HG03565 (cell line): Measurements from ENCODE around the gene CDH6.

Source experiments
- ATAC-seq: cut with Tn5 transposase; IDR thresholded peaks from one replicate; pipeline ENCODE4 v1.9.1; 2021; ENCODE audit warnings: mild to moderate bottlenecking, moderate library complexity; ENCODE audit not compliant: unreplicated experiment

The CDH6 gene

DNA sequence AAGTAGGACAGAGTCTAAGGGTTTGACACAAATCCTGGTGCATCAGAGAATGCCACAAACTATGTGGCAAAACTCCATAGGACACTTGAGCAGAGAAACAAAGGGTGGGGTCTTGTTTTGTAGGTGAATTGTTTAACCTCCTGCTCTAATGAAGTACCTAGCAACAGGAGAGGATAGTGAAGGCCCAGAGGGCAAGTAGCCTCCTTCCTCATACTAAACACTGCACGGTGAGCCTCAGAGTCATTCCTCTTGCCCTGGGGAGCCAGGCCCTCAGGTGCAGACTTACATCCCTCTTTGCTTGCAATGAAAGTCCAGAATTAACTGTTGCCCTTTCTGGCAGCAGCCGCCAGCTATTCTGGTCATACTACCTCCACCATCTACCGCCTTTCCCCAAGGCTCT lies 172.3 kb downstream of the CDH6 start:
- ATAC-seq: no peak

GRCh38 chr5:31366941-31367340 lies 173.5 kb downstream of the CDH6 start:
- no peak for ATAC-seq

DNA sequence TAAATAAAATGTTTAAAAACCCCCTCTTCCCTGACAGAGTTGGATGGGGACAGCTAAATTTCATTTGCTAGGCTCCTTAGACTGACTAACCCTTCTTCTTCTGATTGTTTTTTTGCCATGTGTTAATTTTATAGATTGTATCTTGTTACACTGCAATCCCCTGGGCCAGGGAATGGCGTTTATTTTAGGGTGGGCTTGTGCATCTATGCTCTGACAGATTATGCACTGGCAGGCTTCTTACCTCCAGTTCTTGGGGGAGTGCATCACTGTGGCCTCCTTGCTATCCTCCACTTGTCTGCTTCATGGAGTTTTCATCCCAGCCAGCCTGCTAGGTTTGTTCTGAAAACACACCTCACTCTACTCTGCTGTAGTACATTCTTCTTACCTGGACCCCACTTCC lies 178.6 kb downstream of the CDH6 start:
- ATAC-seq: no peak

DNA sequence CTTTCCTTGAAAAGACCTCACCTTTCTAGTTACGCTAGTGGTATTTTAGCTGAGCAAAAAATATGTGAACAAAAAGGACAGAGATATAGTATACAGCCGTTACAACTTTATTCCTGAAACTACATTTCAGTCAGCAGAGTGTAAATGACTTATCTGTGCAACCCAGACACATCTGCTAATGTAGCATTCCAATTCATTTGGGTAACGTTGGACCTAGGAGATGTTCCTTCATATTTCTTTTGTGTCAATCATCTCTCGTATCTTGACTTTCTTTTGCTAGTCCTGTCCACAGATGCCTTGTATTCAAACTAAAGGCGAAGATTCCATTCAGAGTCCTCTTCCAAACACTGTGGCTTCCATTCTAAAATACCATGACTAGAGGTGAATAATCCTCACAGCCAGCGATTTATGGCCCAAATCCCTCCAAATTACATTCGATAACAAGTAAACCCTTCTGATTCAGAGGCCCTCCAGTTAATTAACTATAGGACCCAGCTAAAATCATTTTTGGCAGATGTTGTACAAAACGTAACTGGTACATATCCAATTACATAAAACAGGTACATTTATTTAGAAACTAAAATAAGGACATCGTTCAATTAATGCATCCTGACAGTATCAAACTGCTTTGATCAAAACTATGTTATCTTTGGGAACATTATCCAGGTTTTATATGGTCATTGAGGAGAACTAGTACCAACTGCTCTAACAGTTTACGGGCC lies 182.7 kb downstream of the CDH6 start:
- no peak for ATAC-seq

DNA sequence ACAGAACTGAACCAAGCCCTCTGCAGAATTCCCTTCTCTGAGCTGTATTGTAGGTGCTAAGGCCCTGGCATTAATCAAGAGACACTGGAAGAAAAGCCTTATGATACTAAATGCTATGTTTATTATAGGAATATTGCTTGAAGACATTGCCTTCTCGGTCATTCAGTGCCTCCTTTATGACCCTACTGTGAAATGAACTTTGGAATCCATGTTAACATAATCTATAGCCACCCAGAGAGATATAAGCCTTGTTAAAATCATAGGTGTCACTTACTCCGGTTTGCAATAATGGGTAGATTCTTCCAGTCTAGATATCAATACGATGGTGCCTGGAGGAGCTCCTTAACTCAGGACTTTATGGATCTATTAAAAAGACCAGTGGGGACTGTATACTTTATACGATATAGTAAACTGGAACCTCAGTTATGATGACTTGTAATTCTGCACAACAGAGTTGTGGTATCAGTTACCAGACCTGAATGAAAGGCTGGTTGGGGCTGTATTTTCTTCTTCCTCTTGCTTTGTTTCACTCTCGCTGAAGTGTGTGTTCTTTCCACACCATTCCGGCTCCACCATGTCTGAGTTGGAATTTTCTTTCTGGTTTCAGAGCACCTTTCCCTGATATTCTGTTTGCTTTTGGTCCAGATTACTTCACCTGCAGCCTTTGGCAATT lies 183.9 kb downstream of the CDH6 start:
- no peak for ATAC-seq

DNA sequence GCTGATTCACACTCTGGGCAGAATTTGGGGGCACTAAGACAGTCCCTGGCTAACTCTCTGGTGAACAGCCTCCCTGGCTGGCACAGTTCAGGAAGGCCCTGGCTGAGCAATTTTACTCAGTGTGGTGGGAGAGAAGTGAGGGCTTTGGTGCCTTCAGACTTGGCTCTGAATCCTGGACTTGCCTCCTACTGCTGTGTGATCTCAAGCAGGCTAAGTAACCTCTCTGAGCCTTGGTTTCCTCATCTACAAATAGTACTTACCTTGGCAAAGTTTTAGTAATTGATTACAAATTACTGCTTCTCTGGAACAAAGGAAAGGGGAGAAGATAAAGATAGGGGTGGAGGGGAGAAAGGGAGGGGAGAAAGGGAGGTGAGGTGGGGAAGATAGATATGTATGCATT lies 184.7 kb downstream of the CDH6 start:
- ATAC-seq: no peak
